GDM1 (cell line): ENCODE measurements around the gene TMEM187.

Experiments used
- DNase-seq: peaks from one replicate; lab custom pipeline; 2025; lab: John Stamatoyannopoulos, UW

Gene TMEM187

GRCh38 chrX:153934762-153935325 lies 37.7 kb upstream of the TMEM187 start, which contains the start of gene NAA10:
Gene NAA10, minus strand, starts transcription at chrX:153935037. Its CDS starts 133 bp downstream, at chrX:153934904.
- peak; percentile 72 for DNase-seq

GRCh38 chrX:153935326-153935851 lies 37.2 kb upstream of the TMEM187 start:
- no peak for DNase-seq

GRCh38 chrX:153937056-153937455 lies 35.5 kb upstream of the TMEM187 start:
- DNase-seq = no peak

DNA sequence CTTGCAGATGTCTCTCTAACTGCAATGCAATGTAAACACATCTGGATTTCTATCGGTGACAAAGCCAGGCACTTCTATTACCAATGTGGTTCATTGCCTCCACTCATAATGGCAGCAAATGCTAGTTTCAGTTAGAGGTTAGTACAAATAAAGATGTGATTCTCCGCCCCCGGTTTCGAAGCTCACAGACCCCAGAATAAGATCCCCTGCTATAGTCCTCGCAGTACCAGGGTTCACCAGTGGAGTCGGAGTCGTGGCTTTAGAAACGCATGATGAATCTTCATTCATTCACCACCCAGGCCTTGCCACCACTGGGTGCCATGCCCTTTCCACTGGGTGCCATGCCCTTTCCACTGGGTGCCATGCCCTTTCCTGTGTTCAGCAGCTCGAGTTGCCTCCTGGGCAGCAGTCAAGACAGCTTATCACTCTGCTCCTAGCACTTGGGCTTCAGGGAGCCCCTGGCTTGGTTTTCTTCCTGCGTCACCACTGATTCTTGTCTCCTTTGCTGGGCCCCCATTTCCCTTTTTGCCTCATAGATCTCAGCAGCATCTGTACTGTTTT lies 34.2 kb upstream of the TMEM187 start:
- DNase-seq = no peak

GRCh38 chrX:153939573-153939972 lies 33.0 kb upstream of the TMEM187 start:
- DNase-seq = no peak

DNA sequence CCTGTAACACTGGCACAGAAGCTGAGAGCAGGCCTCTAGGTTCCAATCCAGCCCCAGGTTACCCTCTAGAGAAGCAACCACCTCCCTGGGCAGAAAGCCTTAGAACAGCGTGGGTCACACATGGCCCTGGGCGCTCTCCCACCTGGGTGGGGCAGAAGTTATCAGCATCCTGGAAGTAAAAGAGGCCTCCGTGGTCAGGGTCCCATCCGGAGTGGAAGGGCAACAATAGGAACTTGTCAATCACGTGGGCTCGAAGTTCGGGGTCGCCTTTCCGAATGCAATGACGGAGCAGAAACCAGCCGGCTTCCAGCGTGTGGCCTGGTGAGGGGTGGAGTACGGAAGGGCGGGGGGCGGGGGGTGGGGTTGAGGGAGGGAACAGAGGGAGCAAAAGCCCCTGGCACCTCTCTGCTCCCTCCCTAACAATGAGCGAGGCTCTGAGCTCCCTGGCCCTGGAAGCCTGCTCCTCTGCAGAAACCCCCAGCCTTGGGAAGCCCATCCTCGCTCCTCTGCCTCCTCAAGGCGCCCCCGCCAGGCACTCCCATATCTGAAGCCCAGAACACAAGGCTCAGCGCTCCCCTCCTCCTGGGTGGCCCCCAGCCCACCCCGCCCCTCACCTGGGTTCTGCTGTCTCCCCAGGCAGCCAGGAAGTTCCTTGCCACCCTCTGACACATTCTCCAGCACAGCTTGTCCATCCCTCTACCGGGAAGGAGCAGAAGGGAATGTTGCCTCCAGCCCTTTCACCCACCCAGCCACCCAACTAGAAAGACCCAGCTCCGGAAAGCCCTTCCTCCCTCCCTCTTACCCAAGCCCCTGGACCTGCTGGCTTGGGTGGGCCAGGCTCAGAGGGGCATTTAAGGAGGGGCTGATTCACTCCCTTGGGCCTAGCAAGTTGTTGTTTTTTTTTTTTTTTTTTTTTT lies 31.0 kb upstream of the TMEM187 start:
- DNase-seq = peak; percentile 95

- no peak for DNase-seq
Measured at GRCh38 chrX:153944140-153944799, 28.3 kb upstream of the TMEM187 start, which contains the start of gene RENBP. Gene RENBP, minus strand, starts transcription at chrX:153944643. Its CDS starts 33 bp downstream, at chrX:153944610.

- no peak for DNase-seq
Measured at GRCh38 chrX:153944800-153945150, 27.8 kb upstream of the TMEM187 start.

GRCh38 chrX:153945956-153946943 lies 26.3 kb upstream of the TMEM187 start:
- DNase-seq = no peak

GRCh38 chrX:153947009-153947769 lies 25.4 kb upstream of the TMEM187 start:
- peak; percentile 73 for DNase-seq

- no peak for DNase-seq
Measured at GRCh38 chrX:153948002-153948466, 24.5 kb upstream of the TMEM187 start.

- DNase-seq = peak; percentile 62
Measured at GRCh38 chrX:153948847-153949805, 23.4 kb upstream of the TMEM187 start.

DNA sequence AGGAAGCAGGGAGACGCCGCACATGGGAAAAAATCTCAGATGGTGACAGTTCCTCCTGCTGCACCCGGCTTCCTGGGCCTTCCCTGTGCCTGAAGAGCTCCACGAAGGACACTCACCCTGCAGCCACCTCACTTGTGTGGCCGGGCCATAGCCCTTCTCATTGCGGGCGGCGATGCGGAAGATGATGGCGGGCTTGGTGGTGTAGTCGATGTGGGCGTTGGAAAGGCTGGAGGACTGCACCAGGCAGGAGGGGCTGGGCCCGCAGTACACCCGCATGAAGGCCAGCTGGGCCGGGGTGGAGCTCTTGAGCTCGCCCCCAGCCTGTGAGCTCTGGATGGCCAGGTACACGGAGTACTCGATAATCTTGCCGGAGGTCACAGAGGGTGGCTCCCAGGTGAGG lies 22.4 kb upstream of the TMEM187 start:
- DNase-seq = no peak

DNA sequence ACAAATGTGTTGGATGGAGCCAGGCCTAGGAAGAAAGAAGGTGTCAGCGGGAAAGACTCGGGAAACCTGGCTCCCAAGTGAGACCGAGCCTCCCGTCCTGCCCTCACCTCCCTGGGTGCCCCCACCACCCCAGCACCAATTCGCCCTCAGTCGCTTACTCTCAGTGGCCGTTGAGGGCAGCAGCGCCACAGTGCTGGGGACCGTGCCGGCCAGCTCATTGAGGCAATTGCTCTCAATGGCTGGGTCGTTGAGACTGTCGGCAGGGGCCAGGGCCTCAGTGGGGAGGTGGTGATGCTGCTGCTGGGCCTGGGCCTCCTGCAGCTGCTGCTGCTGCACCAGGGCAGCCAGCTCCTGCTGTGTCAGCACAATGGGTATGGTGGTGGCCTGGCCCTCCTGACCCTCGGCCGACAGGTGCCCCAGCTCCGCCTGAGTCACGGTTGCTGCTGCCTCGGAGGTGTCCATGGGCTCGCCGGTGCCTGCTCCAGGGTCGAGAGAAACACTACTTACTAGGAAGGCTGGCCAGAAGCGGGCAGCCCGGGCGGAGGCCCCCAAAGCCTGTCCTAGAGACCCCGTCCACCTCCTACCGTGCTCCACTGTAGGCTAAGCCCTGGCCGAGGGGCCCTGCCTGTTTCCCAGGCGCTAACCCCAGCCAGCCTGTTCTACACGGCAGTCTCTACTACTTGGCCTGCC lies 20.7 kb upstream of the TMEM187 start:
- no peak for DNase-seq

- DNase-seq = no peak
Measured at GRCh38 chrX:153952373-153953026, 20.1 kb upstream of the TMEM187 start.

- peak; percentile 45 for DNase-seq
Measured at GRCh38 chrX:153953342-153953830, 19.2 kb upstream of the TMEM187 start.

DNA sequence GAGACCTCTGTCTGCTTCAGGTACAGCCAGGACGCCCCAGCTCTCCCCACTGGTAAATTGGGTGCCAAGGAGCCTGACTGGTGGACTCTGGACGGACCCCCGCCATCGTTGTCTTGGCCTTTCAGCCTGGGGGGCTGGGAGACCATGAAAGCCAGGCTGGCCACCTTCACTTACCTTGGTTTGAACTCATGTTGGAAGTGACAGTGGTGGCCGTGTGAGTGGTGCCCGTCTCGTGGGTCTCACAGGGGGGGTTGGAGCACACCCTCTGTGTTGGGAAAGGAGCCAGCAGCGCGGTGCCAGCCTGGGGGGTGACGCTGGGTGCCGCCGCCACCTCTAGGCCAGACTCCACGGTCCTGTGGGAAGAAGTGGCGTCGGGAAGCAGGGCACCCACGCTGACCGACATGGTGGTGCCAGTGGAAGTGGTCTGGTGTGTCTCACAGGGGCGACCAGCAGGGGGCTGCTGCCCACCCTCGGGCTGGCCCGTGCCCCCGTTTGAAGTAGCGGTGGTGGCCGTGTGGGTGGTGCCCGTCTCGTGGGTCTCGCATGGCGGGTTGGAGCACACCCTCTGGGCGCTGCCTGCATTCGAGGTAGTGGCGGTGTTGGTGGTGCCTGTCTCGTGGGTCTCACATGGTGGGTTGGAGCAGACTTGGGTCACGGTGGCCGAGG lies 18.5 kb upstream of the TMEM187 start:
- no peak for DNase-seq
